H1 (cell line): ENCODE data around the gene PPFIA4. TPM values are rescaled to one million over a fixed set of nuclear protein-coding genes. Genes with fewer than 3 reads are reported as not detected.

Source experiments
- CTCF ChIA-PET: fragments of 300-600 bp; sonication (Branson Sonifier 250); formaldehyde crosslinking; loops from one replicate; lab custom pipeline; 2021; ENCODE audit not compliant: partially characterized antibody; lab: Charles Lee
- POLR2A ChIA-PET: fragments of 300-600 bp; sonication (Branson Sonifier 250); formaldehyde crosslinking; loops from one replicate; lab custom pipeline; 2021; ENCODE audit warnings: inconsistent platforms; ENCODE audit not compliant: partially characterized antibody; lab: Charles Lee
- DNase-seq, 2 experiments: peaks; one replicate each; pipeline versions ENCODE4 v3.0.0 to v3.0.0-alpha.2; 2010 to 2022; ENCODE audit warnings: low spot score in 2 of 2, low read depth in 1 of 2, mixed read lengths in 1 of 2
- FAIRE-seq: peaks from 2 replicates; lab custom pipeline; 2011; peaks lifted over from hg19 to GRCh38; lab: Jason Lieb, UNC
- H2AFZ ChIP-seq: 2 replicates; pipeline ENCODE4 v1.8.1; 2012; ENCODE audit warnings: low read length, inconsistent platforms
- H2AK5ac ChIP-seq: 2 replicates; pipeline ENCODE4 v1.6.1; 2013; ENCODE audit warnings: low read depth, low read length
- H2BK120ac ChIP-seq: replicated peaks from 2 replicates; pipeline ENCODE3; 2013; ENCODE audit warnings: low read depth, low read length, inconsistent platforms
- H2BK12ac ChIP-seq: 2 replicates; pipeline ENCODE4 v1.6.1; 2013; ENCODE audit warnings: low read depth, low read length
- H2BK15ac ChIP-seq: 2 replicates; pipeline ENCODE4 v1.6.1; 2013; ENCODE audit warnings: low read length
- H2BK20ac ChIP-seq: 2 replicates; pipeline ENCODE4 v1.6.1; 2013; ENCODE audit warnings: low read length
- H2BK5ac ChIP-seq: 2 replicates; pipeline ENCODE4 v1.6.1; 2013; ENCODE audit warnings: low read depth, low read length
- H3K14ac ChIP-seq: 2 replicates; pipeline ENCODE4 v1.6.1; 2013; ENCODE audit warnings: inconsistent platforms; ENCODE audit not compliant: insufficient read length
- H3K18ac ChIP-seq: 2 replicates; pipeline ENCODE4 v1.6.1; 2013; ENCODE audit warnings: low read length; ENCODE audit errors: extremely low read depth
- H3K23ac ChIP-seq: 2 replicates; pipeline ENCODE4 v1.6.1; 2013; ENCODE audit warnings: inconsistent platforms; ENCODE audit not compliant: insufficient read length
- H3K23me2 ChIP-seq: 2 replicates; pipeline ENCODE4 v1.6.1; 2013; ENCODE audit warnings: low read depth, low read length
- H3K27ac ChIP-seq: 2 replicates; pipeline ENCODE4 v1.6.1; 2011; ENCODE audit warnings: low read depth, low read length, inconsistent platforms
- H3K27me3 ChIP-seq, 4 experiments: replicated peaks in 1 of 4; 1 replicate in 1 of 4; 2 replicates in 3 of 4; pipeline versions ENCODE4 v1.6.1 to v1.8.1; 2011 to 2013; ENCODE audit warnings: low read length in 3 of 4, mild to moderate bottlenecking in 3 of 4, inconsistent platforms in 2 of 4, mixed read lengths in 2 of 4, moderate library complexity in 1 of 4; ENCODE audit not compliant: control insufficient read depth in 3 of 4, insufficient read depth in 3 of 4; ENCODE audit errors: extremely low read depth in 1 of 4
- H3K36me3 ChIP-seq, 4 experiments: 2 replicates each; pipeline versions ENCODE4 v1.6.1 to v1.8.1; 2011 to 2013; ENCODE audit warnings: mild to moderate bottlenecking in 4 of 4, low read length in 3 of 4, moderate library complexity in 2 of 4, control low read depth in 1 of 4, inconsistent platforms in 1 of 4; ENCODE audit not compliant: insufficient read depth in 4 of 4, control insufficient read depth in 2 of 4
- H3K4ac ChIP-seq: replicated peaks from 2 replicates; pipeline ENCODE3; 2013; ENCODE audit warnings: low read length, low read depth, mixed read lengths, inconsistent platforms; ENCODE audit not compliant: insufficient read length
- H3K4me1 ChIP-seq, 4 experiments: replicated peaks in 1 of 4; 1 replicate in 1 of 4; 2 replicates in 3 of 4; pipeline versions ENCODE4 v1.6.1 to v1.8.1; 2011 to 2013; ENCODE audit warnings: low read length in 3 of 4, inconsistent platforms in 2 of 4, mixed read lengths in 1 of 4; ENCODE audit not compliant: insufficient read depth in 4 of 4, control insufficient read depth in 3 of 4
- H3K4me2 ChIP-seq, 2 experiments: 2 replicates each; pipeline versions ENCODE4 v1.6.1 to v1.8.1; 2011 to 2013; ENCODE audit warnings: low read depth in 2 of 2, low read length in 2 of 2, control low read depth in 1 of 2, inconsistent platforms in 1 of 2, mild to moderate bottlenecking in 1 of 2; ENCODE audit not compliant: insufficient read depth in 1 of 2
- H3K4me3 ChIP-seq, 4 experiments: fragments of 200-600, 300-600 bp in 1 of 4; sonication (generic), shearing (Covaris generic), sonication (Bioruptor Twin) in 1 of 4; 2 replicates each; pipeline versions ENCODE4 v1.5.1 to v1.8.1; 2011 to 2016; ENCODE audit warnings: low read length in 4 of 4, low read depth in 3 of 4, control low read depth in 2 of 4, inconsistent platforms in 2 of 4, mild to moderate bottlenecking in 2 of 4, mixed read lengths in 1 of 4, moderate library complexity in 1 of 4; ENCODE audit not compliant: insufficient read depth in 2 of 4; ENCODE audit errors: extremely low read depth in 1 of 4
- H3K56ac ChIP-seq: replicated peaks from 2 replicates; pipeline ENCODE3; 2013; ENCODE audit warnings: low read depth, mild to moderate bottlenecking, mixed read lengths, low read length, inconsistent platforms; ENCODE audit not compliant: insufficient read length
- H3K79me1 ChIP-seq: 2 replicates; pipeline ENCODE4 v1.6.1; 2013; ENCODE audit warnings: low read depth, low read length, control low read depth
- H3K79me2 ChIP-seq, 2 experiments: 2 replicates each; pipeline versions ENCODE4 v1.6.1 to v1.8.1; 2012 to 2013; ENCODE audit warnings: low read length in 2 of 2, mild to moderate bottlenecking in 2 of 2, inconsistent platforms in 1 of 2; ENCODE audit not compliant: insufficient read depth in 2 of 2, control insufficient read depth in 1 of 2
- H3K9ac ChIP-seq, 4 experiments: replicated peaks in 1 of 4; 1 replicate in 1 of 4; 2 replicates in 3 of 4; pipeline versions ENCODE4 v1.6.1 to v1.8.1; 2011 to 2013; ENCODE audit warnings: low read depth in 3 of 4, low read length in 3 of 4, control low read depth in 2 of 4, mild to moderate bottlenecking in 2 of 4, moderate library complexity in 2 of 4, inconsistent platforms in 1 of 4; ENCODE audit errors: extremely low read depth in 1 of 4
- H3K9me3 ChIP-seq, 2 experiments: 2 replicates each; pipeline versions ENCODE4 v1.6.1 to v1.8.1; 2012 to 2013; ENCODE audit warnings: mild to moderate bottlenecking in 2 of 2, moderate library complexity in 2 of 2, control low read depth in 1 of 2, inconsistent platforms in 1 of 2, low read depth in 1 of 2, low read length in 1 of 2, mixed read lengths in 1 of 2; ENCODE audit not compliant: insufficient read depth in 2 of 2
- H4K20me1 ChIP-seq, 2 experiments: replicated peaks in 1 of 2; 2 replicates each; pipeline versions ENCODE3 to v1.8.1; 2011 to 2013; ENCODE audit warnings: inconsistent platforms in 2 of 2, low read length in 2 of 2, mild to moderate bottlenecking in 1 of 2; ENCODE audit not compliant: insufficient read depth in 2 of 2, control insufficient read depth in 1 of 2
- H4K5ac ChIP-seq: 2 replicates; pipeline ENCODE4 v1.6.1; 2013; ENCODE audit warnings: low read length, low read depth, mixed read lengths, inconsistent platforms; ENCODE audit not compliant: insufficient read length
- H4K8ac ChIP-seq: 2 replicates; pipeline ENCODE4 v1.8.0; 2013; ENCODE audit warnings: mild to moderate bottlenecking, moderate library complexity, low read length, inconsistent platforms; ENCODE audit not compliant: insufficient read depth; ENCODE audit errors: extremely low read depth
- H4K91ac ChIP-seq: replicated peaks from 2 replicates; pipeline ENCODE3; 2013; ENCODE audit warnings: low read length, mixed read lengths, inconsistent platforms; ENCODE audit not compliant: insufficient read length
- CHD2 ChIP-seq: IDR thresholded peaks from 2 replicates; pipeline ENCODE4 v1.6.1; 2012; ENCODE audit warnings: low read length, improper control_type of control experiment
- EGR1 ChIP-seq: IDR thresholded peaks from 2 replicates; pipeline ENCODE4 v1.6.1; 2011; ENCODE audit warnings: low read depth, low read length, borderline replicate concordance
- SIN3A ChIP-seq, 2 experiments: IDR thresholded peaks in 1 of 2; conservative IDR thresholded peaks in 1 of 2; 2 replicates each; pipeline ENCODE4 v1.6.1; 2011 to 2012; ENCODE audit warnings: low read length in 2 of 2, improper control_type of control experiment in 1 of 2, low read depth in 1 of 2, mild to moderate bottlenecking in 1 of 2
- TEAD4 ChIP-seq: IDR thresholded peaks from 2 replicates; pipeline ENCODE4 v1.6.1; 2012; ENCODE audit warnings: low read depth, low read length, inconsistent platforms, mixed read lengths
- YY1 ChIP-seq: IDR thresholded peaks from 2 replicates; pipeline ENCODE4 v1.6.1; 2011; ENCODE audit warnings: low read depth, mild to moderate bottlenecking, low read length
- WGBS, 2 experiments: shearing (Covaris generic) in 1 of 2; methylation state at CpG; one replicate each; pipeline versions ENCODE4 v1.1.6 to v1.1.7; 2013 to 2015; ENCODE audit warnings: low lambda C conversion rate in 2 of 2, mixed read lengths in 2 of 2, inconsistent platforms in 1 of 2, low coverage in 1 of 2, missing lambda C conversion rate in 1 of 2; ENCODE audit not compliant: insufficient replicate concordance in 2 of 2, insufficient coverage in 1 of 2, insufficient read length in 1 of 2; ENCODE audit errors: extremely low coverage in 1 of 2, missing lambda C conversion rate in 1 of 2; 5-methylcytosine and 5-hydroxymethylcytosine counted together
- polyA plus RNA-seq, 7 experiments: library from polyadenylated mRNA; depleted of rRNA in 3 of 7; stranded (reverse) in 5 of 7; unstranded in 2 of 7; fragments of >200 nt in 5 of 7; fragments of 200-250 nt in 2 of 7; gene quantifications; 1 replicate in 5 of 7; 2 replicates in 1 of 7; 4 replicates in 1 of 7; pipeline versions ENCODE4 v1.2.1 to v1.2.3, GENCODE V29; 2011 to 2013; ENCODE audit warnings: missing spikeins in 2 of 7, mixed read lengths in 2 of 7
- total RNA-seq: library from RNA; stranded (reverse); fragmentation: NEBNext Ultra II Directional; extraction: Animal tissue kit (Norgen Biotek cat#: 25700); gene quantifications from 2 replicates; pipeline ENCODE4 v1.2.1, GENCODE V29; 2021
- TF ChIP-seq, protein P1 (sequence below), 3 experiments: IDR thresholded peaks; 1 replicate in 2 of 3; 2 replicates in 1 of 3; pipeline versions ENCODE4 v1.5.1 to v1.6.1; 2011; ENCODE audit warnings: low read length in 3 of 3, mild to moderate bottlenecking in 3 of 3, inconsistent platforms in 2 of 3, low read depth in 1 of 3, moderate library complexity in 1 of 3; ENCODE audit not compliant: insufficient read depth in 1 of 3; ENCODE audit errors: control extremely low read depth in 1 of 3

Gene PPFIA4
- total and polyA plus RNA-seq, 2 of the 8 experiments (the other 6 are each of a cell fraction or from before 2014, with no cell fraction given), result 9.0 to 9.9 TPM

DNA sequence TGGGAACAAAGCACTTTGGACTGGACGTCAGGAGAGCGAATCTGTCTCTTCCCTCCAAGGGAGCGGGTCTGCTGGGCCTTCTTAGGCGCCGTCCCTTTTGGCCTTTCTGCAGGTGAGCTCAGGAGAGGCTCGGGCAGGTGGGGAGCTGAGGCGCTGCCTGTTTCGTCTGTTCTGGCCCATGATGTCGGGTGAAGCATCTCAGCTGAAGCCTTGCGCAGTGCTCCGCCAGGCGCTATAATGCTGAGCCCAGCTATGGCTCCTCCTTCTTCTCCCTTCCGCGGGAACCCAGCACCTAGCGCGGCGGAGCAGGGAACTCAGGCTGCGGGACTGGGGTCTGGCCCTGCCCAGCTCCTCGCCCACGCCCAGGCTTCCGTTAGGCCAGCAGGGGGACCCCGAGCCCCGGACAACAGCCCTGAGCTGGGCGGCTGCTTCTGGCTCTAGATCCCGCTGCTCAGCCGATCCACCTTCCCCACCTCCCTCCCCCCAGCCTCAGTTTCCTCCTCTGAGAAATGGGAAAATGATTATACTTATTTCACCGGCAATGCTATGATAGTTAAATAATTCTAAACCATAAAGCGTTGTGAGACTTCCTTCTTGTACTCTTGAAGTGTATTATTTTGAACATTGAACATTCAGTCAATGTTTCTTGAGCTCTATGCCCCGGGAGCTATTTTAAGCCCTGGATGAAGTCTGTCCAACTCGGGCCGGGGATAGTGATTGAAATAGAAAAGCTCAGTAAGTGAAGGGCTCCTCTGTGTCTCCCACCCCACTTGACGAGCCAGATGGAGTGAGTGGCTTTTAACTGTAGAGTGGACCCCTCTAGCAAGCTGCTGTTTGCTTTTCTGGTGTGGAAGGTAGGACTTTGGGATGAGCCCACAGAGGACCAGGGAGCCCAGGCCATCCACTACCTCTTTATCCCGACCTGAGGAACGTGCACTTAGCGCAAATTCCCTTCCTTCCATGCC lies 91.6 kb downstream of the PPFIA4 start:
- Histone ChIP-seq H4K20me1 (no peaks in the 10 kb centered on the region), H2BK120ac (no peak overlapping the region), H2AFZ (peak overlapping the region; percentile 97), H3K79me2 (no peaks in the 10 kb centered on the region), H2BK12ac (no peak overlapping the region), H3K4me2 (peak overlapping the region; percentile 7 to 76; a peak in 3 of 4 replicates), H4K91ac (peak overlapping the region; percentile 13), H3K18ac (0 out of 2 replicates have a peak overlapping the region, but pooled peaks have one; percentile 63), H3K4ac (no peak overlapping the region), H2BK20ac (no peak overlapping the region), H3K14ac (no peak overlapping the region), H2BK5ac (no peak overlapping the region), H3K4me3 (peak overlapping the region in 3 of 4 experiments; percentile 25 to 43 (median 32); a peak in 4 of 8 replicates), H2BK15ac (peak overlapping the region; percentile 25; the same call in 1 of the 2 replicates), H3K23ac (no peak overlapping the region), H3K9me3 (no peaks in the 10 kb centered on the region), H3K27ac (no peak overlapping the region), H4K8ac (peak overlapping the region; percentile 62; the same call in 1 of the 2 replicates), H2AK5ac (no peak overlapping the region), H3K9ac (no peak overlapping the region; a peak in 1 of 7 replicates), H3K36me3 (no peaks in the 10 kb centered on the region), H3K27me3 (peaks cover 0 to 6% (median 3%) of the 10 kb centered on the region in 4 experiments; a peak in 4 of 7 replicates), H3K4me1 (peaks cover 0 to 2% (median under 1%) of the 10 kb centered on the region in 4 experiments; a peak in 1 of 7 replicates), H4K5ac (no peak overlapping the region), H3K79me1 (no peaks in the 10 kb centered on the region), H3K23me2 (no peaks in the 10 kb centered on the region), H3K56ac (no peak overlapping the region)
- DNase-seq (peak; percentile 76 to 93), FAIRE-seq (peak; percentile 50)
- WGBS, 2 experiments, result 33% methylated on average over 30 of the region's 35 CpGs; no CpG with 5 or more reads in 1 of the 2 experiments
- POLR2A ChIA-PET, result interaction anchor here (0.6 to 1.8 kb wide), 6 partner anchors 10 to 135 kb away, joined by 3 to 8 read pairs (median 4); partner anchors contain the start of gene ADORA1
- CTCF ChIA-PET, result interaction anchor here (0.6 to 49.1 kb wide), 27 partner anchors 9 to 484 kb away, joined by 3 to 1071 read pairs (median 10); partner anchors contain the start of genes ADORA1, MYBPH, MYOG and PPFIA4
- TF ChIP-seq YY1 (peak; percentile 54; the same call in 1 of the 2 replicates), TEAD4 (no peak), EGR1 (peak; percentile 99), CHD2 (no peak), SIN3A (conservative IDR thresholded peaks at IDR 0.05 in 1 of 2, IDR thresholded peaks at IDR 0.05 in 1 of 2; ENCODE audit: low read depth in 1 of 2, low read length in 2 of 2) (peak in 1 of 2 experiments; percentile 56; a peak in 1 of 4 replicates)
- TF ChIP-seq, protein P1, sequence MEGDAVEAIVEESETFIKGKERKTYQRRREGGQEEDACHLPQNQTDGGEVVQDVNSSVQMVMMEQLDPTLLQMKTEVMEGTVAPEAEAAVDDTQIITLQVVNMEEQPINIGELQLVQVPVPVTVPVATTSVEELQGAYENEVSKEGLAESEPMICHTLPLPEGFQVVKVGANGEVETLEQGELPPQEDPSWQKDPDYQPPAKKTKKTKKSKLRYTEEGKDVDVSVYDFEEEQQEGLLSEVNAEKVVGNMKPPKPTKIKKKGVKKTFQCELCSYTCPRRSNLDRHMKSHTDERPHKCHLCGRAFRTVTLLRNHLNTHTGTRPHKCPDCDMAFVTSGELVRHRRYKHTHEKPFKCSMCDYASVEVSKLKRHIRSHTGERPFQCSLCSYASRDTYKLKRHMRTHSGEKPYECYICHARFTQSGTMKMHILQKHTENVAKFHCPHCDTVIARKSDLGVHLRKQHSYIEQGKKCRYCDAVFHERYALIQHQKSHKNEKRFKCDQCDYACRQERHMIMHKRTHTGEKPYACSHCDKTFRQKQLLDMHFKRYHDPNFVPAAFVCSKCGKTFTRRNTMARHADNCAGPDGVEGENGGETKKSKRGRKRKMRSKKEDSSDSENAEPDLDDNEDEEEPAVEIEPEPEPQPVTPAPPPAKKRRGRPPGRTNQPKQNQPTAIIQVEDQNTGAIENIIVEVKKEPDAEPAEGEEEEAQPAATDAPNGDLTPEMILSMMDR (IDR thresholded peaks at IDR 0.05; ENCODE audit: control extremely low read depth in 1 of 3, insufficient read depth in 1 of 3, low read depth in 1 of 3, low read length in 3 of 3), result peak; percentile 83 to 97 (median 92)
